ENCODE data around the gene NOMO2. TPM values are rescaled to one million over a fixed set of nuclear protein-coding genes. Genes with fewer than 3 reads are reported as not detected.
A peak's percentile ranks its signal among the peaks of the same experiment; 100 is the strongest.
"Not testable (repeated sequence)": the region's sequence is repeated elsewhere in the genome, so short reads cannot be mapped to it uniquely, and the experiment has no call there.

The NOMO2 gene
- polyA plus RNA-seq, 3 donors: 26.1 to 76.8 (median 66.0) TPM

DNA sequence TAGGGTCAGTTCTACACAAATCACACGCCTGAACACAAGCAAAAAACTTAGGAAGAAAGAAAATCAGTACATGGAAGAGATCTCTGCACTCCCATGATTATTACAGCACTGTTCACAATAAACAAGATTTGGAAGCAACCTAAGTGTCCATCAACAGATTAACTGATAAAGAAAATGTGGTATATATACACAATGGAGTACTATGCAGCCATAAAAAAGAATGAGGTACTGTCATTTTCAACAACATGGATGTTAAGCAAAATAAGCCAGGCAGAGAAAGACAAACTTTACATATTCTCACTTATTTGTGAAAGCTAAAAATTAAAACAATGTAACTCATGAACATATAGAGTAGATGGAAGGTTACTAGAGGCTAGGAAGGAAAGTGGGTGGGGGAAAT, 16.0 kb upstream of the NOMO2 start:
- H3K9ac ChIP-seq (ENCODE audit: insufficient read depth, low read length, poor library complexity, severe bottlenecking); H2AFZ ChIP-seq (ENCODE audit: insufficient read depth, low read depth, low read length, poor library complexity, severe bottlenecking); H3K9me3 ChIP-seq (replicated peaks in 1 of 2; ENCODE audit: control insufficient read depth in 1 of 2, insufficient read depth in 1 of 2, low read length in 2 of 2); H3K4me1 ChIP-seq (ENCODE audit: control insufficient read depth in 1 of 2, insufficient read depth in 2 of 2, low read length in 2 of 2); H3K4me3 Mint-ChIP-seq; DNase-seq; H4K20me1 ChIP-seq (ENCODE audit: insufficient read depth, low read length); H3K79me2 ChIP-seq (ENCODE audit: insufficient read depth, low read length); H3K27ac Mint-ChIP-seq; H3K4me2 ChIP-seq (replicated peaks; ENCODE audit: extremely low read depth, low read length, poor library complexity, severe bottlenecking); H3K9me3 Mint-ChIP-seq; H3K36me3 ChIP-seq (replicated peaks in 1 of 2; ENCODE audit: control insufficient read depth in 1 of 2, insufficient read depth in 2 of 2, low read length in 2 of 2); H3K27ac ChIP-seq (ENCODE audit: low read depth in 1 of 2, low read length in 2 of 2); H3K27me3 Mint-ChIP-seq (ENCODE audit: low read depth in 3 of 3); H3K4me1 Mint-ChIP-seq; H3K36me3 Mint-ChIP-seq; H3K27me3 ChIP-seq (ENCODE audit: control insufficient read depth in 2 of 2, insufficient read depth in 2 of 2, low read length in 2 of 2); intact Hi-C loops (cut with micrococcal nuclease); H3K4me3 ChIP-seq (replicated peaks in 1 of 3; ENCODE audit: low read depth in 2 of 3, low read length in 3 of 3): not testable (repeated sequence)
- WGBS (ENCODE audit: insufficient coverage): no CpG with 5 or more reads among the region's 1 CpG

DNA sequence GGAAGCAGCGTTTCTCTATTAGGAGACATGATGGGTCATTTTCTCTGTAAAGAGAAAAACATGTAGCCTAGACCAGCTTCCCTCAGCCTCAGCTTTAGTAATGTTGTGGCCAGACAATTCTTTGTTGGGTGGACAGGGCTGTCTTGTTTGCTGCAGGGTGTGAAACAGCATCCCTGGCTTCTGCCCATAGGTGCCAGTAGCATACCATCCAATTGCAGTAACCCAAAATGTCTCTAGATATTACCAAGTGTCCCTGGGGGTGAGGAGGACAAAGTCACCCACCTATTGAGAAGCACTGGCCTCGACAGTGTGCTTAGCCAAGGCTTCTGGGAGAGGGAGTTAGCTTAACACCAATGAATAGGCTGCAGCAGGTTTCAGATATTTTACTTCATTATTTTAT, 14.0 kb upstream of the NOMO2 start:
- H4K20me1 ChIP-seq (ENCODE audit: insufficient read depth, low read length); H3K4me1 ChIP-seq (ENCODE audit: control insufficient read depth in 1 of 2, insufficient read depth in 2 of 2, low read length in 2 of 2); H3K27me3 Mint-ChIP-seq (ENCODE audit: low read depth in 3 of 3); H3K4me3 ChIP-seq (replicated peaks in 1 of 3; ENCODE audit: low read depth in 2 of 3, low read length in 3 of 3); H3K9me3 Mint-ChIP-seq; DNase-seq; H3K27ac ChIP-seq (ENCODE audit: low read depth in 1 of 2, low read length in 2 of 2); H3K79me2 ChIP-seq (ENCODE audit: insufficient read depth, low read length); intact Hi-C loops (cut with micrococcal nuclease); H3K36me3 ChIP-seq (replicated peaks in 1 of 2; ENCODE audit: control insufficient read depth in 1 of 2, insufficient read depth in 2 of 2, low read length in 2 of 2); H3K4me1 Mint-ChIP-seq; H3K9me3 ChIP-seq (replicated peaks in 1 of 2; ENCODE audit: control insufficient read depth in 1 of 2, insufficient read depth in 1 of 2, low read length in 2 of 2); H2AFZ ChIP-seq (ENCODE audit: insufficient read depth, low read depth, low read length, poor library complexity, severe bottlenecking); H3K4me2 ChIP-seq (replicated peaks; ENCODE audit: extremely low read depth, low read length, poor library complexity, severe bottlenecking); H3K9ac ChIP-seq (ENCODE audit: insufficient read depth, low read length, poor library complexity, severe bottlenecking); H3K27me3 ChIP-seq (ENCODE audit: control insufficient read depth in 2 of 2, insufficient read depth in 2 of 2, low read length in 2 of 2); H3K36me3 Mint-ChIP-seq; H3K4me3 Mint-ChIP-seq: not testable (repeated sequence)
- WGBS (ENCODE audit: insufficient coverage): no CpG with 5 or more reads among the region's 2 CpGs
- peak overlapping the region in 1 of 7 donors; percentile 19 for H3K27ac Mint-ChIP-seq

DNA sequence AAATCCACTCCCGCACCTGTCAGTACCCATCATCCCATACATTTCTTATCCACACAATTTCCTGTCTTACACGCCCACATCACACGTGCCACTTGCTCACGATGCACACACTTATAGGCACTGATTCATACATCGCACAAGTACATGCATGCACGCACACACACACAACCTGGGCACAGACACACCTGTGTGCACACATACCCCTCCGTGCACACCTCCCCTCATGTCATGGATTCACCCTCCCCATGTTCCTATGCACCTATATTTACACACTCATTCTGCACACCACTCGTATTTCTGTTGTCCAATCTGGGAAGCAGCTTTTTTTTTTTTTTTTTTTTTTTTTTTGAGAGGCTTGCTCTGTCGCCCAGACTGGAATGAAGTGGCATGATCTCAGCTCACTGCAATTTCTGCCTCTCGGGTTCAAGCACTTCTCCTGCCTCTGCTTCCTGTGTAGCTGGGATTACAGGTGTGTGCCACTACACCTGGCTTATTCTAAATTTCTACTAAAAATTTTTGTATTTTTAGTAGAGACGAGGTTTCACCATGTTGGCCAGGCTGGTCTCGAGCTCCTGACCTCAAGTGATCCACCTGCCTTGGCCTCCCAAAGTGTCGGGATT, 13.5 kb upstream of the NOMO2 start:
- not testable (repeated sequence) for H3K9me3 Mint-ChIP-seq; H3K27me3 Mint-ChIP-seq (ENCODE audit: low read depth in 3 of 3)

DNA sequence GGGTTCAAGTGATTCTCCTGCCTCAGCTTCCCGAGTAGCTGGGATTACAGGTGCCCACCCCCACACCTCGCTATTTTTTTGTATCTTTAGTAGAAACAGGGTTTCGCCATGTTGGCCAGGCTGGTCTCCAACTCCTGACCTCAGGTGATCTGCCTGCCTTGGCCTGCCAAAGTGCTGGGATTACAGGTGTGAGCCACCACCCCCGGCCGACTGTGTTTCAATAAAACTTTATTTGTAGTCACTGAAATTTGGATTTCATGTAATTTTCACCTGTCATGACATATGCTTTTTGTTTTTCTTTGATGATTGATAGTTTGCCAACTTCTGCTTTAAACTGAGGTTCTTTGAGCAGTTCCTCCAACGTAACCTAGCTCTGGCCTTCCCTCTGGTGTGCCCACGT, 12.0 kb upstream of the NOMO2 start:
- H3K79me2 ChIP-seq (ENCODE audit: insufficient read depth, low read length); H2AFZ ChIP-seq (ENCODE audit: insufficient read depth, low read depth, low read length, poor library complexity, severe bottlenecking); H4K20me1 ChIP-seq (ENCODE audit: insufficient read depth, low read length); H3K27me3 ChIP-seq (ENCODE audit: control insufficient read depth in 2 of 2, insufficient read depth in 2 of 2, low read length in 2 of 2); H3K9me3 Mint-ChIP-seq; H3K27me3 Mint-ChIP-seq (ENCODE audit: low read depth in 3 of 3); DNase-seq; H3K36me3 ChIP-seq (replicated peaks in 1 of 2; ENCODE audit: control insufficient read depth in 1 of 2, insufficient read depth in 2 of 2, low read length in 2 of 2); H3K4me2 ChIP-seq (replicated peaks; ENCODE audit: extremely low read depth, low read length, poor library complexity, severe bottlenecking); H3K4me1 ChIP-seq (ENCODE audit: control insufficient read depth in 1 of 2, insufficient read depth in 2 of 2, low read length in 2 of 2); H3K9me3 ChIP-seq (replicated peaks in 1 of 2; ENCODE audit: control insufficient read depth in 1 of 2, insufficient read depth in 1 of 2, low read length in 2 of 2); H3K9ac ChIP-seq (ENCODE audit: insufficient read depth, low read length, poor library complexity, severe bottlenecking); H3K4me3 ChIP-seq (replicated peaks in 1 of 3; ENCODE audit: low read depth in 2 of 3, low read length in 3 of 3); H3K36me3 Mint-ChIP-seq; intact Hi-C loops (cut with micrococcal nuclease); H3K27ac ChIP-seq (ENCODE audit: low read depth in 1 of 2, low read length in 2 of 2); H3K4me1 Mint-ChIP-seq; H3K4me3 Mint-ChIP-seq; H3K27ac Mint-ChIP-seq: not testable (repeated sequence)
- WGBS (ENCODE audit: insufficient coverage): no CpG with 5 or more reads among the region's 7 CpGs

More for the DNA sequence above, 13.5 kb upstream of the NOMO2 start:
- H3K4me3 Mint-ChIP-seq; H3K4me1 Mint-ChIP-seq; H3K9ac ChIP-seq (ENCODE audit: insufficient read depth, low read length, poor library complexity, severe bottlenecking); DNase-seq; H3K79me2 ChIP-seq (ENCODE audit: insufficient read depth, low read length); H3K36me3 ChIP-seq (replicated peaks in 1 of 2; ENCODE audit: control insufficient read depth in 1 of 2, insufficient read depth in 2 of 2, low read length in 2 of 2); H3K27me3 ChIP-seq (ENCODE audit: control insufficient read depth in 2 of 2, insufficient read depth in 2 of 2, low read length in 2 of 2); H3K4me1 ChIP-seq (ENCODE audit: control insufficient read depth in 1 of 2, insufficient read depth in 2 of 2, low read length in 2 of 2); H3K4me2 ChIP-seq (replicated peaks; ENCODE audit: extremely low read depth, low read length, poor library complexity, severe bottlenecking); intact Hi-C loops (cut with micrococcal nuclease); H3K4me3 ChIP-seq (replicated peaks in 1 of 3; ENCODE audit: low read depth in 2 of 3, low read length in 3 of 3); H3K27ac ChIP-seq (ENCODE audit: low read depth in 1 of 2, low read length in 2 of 2); H4K20me1 ChIP-seq (ENCODE audit: insufficient read depth, low read length); H3K9me3 ChIP-seq (replicated peaks in 1 of 2; ENCODE audit: control insufficient read depth in 1 of 2, insufficient read depth in 1 of 2, low read length in 2 of 2); H3K36me3 Mint-ChIP-seq; H2AFZ ChIP-seq (ENCODE audit: insufficient read depth, low read depth, low read length, poor library complexity, severe bottlenecking); H3K27ac Mint-ChIP-seq: not testable (repeated sequence)
- WGBS (ENCODE audit: insufficient coverage): 95% methylated on average over 2 of the region's 13 CpGs
